Measurements from ENCODE around the gene DMWD. TPM values are rescaled to one million over a fixed set of nuclear protein-coding genes. Genes with fewer than 3 reads are reported as not detected.
"Not testable (repeated sequence)": the region's sequence is repeated elsewhere in the genome, so short reads cannot be mapped to it uniquely, and the experiment has no call there.

DMWD gene
- polyA plus RNA-seq, 1 donor, result 57.6 TPM

DNA sequence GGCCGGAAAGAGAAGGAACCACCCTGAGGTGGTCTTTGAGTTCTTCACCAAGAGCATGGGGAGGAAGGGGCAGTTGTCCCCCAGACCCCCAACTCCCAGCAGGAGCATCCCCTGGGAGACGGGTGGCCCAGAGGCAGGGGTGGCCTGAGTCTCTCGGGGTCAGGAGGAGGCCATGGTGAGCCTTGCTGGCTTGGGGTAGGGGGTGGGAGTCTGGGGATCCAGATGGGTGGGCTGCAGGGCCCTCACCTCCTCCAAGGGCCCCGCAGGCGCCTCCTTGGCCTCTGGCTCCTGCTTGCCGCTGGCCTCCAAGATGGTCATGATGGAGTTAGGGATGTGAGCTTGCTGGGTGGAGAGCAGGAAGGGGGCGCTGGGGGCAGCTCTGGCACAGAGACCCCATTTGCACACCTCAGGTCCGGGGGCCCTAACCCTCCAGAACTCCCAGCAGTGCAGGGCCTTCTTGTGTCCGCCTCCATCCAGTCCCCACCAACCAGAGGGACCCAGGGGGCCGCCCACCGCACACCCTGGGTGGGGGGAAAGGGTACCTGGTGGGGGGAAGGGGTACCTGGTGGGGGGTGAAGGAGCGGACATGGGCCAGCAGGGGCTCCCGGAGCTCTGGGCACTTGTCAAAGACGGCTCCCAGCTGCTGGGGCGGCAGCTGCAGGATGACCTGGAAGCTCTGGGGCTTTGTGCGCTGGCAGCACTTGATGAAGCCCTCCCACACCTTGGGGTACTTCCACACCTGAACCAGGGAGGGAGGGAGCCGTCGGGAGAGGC is 23.8 kb upstream of the DMWD start:
- DNase-seq, result no peak

DNA sequence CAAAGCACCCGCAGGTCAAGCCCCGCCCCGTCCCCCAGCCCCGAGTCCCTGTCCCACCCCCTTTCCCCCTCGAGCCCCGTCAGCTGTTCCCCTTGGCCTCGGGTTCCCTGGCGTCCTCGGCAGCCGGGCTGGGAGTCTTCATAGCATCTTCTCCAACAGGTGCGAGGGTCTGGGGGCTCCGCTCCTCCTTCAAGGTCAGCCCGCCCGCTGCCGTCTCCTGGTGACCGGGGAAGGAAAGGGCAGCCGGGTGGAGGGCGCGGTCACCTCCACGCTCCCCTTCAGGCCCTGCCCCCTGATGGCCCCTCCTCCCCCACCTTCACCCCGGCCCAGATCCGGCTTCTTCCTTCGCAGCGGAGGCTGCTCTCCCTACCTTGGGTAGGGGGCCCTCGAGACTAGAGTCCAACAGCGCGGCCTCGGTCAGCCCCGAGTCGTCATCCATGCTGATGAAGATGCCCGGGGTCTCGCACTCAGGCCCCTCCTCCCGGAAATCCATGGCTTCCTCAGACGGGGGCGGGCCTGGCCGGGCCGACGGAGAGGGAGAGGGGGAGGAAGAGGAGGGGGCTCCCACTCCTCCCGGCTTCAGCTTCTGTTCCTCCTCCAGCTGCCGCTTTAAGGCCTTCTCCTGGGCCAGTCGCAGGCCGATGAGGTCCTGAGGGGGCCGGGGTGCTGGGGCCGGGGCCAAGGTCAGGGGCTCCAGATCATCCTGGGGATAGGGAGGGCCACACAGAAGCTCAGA is 23.0 kb upstream of the DMWD start:
- DNase-seq, result peak; percentile 60

DNA sequence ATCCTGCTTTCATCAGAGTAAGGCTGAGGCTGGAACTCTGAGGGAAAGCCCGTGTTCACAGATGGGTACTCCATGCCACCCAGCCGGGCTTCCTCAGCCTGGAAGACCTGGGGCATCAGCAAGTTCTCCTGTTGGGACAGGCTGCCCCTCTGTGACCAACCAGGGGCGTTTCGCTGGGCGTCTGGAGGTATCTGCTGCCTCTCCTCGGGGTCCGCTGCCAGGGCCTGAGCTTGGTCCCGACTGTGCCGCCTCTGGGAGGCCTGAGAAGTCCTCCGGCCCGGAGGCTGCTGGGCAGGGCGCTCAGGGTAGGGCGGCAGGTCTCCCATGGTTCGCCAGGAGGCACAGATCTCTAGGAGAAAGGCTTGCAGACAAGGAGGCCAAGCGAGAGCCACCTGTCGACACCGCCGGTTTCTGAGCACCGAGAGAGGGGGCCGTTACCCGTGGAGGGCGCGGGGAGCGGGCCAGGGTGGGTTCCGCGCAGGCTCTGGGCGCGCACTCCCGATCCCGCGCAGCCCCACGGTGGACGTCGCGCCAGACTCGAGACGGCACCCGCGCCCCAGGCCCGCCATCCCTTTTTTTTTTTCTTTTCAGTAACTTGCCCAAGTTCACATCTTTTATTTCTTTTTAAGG is 22.3 kb upstream of the DMWD start, which contains the start of gene RSPH6A:
TSS of gene RSPH6A (minus strand) at position 458 of the 630 bp plus-strand sequence. CDS start at position 326, 132 bp downstream.
- DNase-seq, result no peak

DNA sequence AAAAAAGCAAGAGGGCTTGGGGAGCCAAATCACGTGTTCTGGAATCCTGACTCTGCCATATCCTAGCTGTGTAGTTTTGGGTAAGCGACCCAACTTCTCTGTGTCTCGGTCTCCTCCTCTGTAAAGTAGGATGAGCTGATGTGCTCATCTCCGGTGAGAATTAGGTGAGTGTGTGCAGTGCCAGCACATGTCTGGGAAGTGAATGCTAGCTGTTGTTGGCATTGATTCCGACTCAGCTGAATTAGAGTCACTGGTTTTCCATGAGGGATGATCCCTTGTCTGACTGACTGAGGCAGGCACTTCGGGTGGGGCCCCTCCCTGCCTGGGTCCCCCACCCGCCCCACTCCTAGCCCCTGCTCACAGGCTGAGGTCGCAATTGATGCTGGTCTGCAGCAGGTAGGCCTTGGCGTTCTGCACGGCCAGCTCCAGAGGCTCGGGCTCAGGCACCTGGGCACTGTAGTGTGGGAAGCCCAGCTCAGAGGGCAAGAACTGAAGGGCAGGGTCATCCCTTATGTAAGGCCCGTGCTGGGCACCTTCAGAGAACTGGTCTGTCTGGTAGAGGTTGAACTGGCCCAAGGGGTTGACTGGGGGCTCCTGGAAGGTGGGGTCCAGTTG is 21.6 kb upstream of the DMWD start:
- DNase-seq, result no peak

DNA sequence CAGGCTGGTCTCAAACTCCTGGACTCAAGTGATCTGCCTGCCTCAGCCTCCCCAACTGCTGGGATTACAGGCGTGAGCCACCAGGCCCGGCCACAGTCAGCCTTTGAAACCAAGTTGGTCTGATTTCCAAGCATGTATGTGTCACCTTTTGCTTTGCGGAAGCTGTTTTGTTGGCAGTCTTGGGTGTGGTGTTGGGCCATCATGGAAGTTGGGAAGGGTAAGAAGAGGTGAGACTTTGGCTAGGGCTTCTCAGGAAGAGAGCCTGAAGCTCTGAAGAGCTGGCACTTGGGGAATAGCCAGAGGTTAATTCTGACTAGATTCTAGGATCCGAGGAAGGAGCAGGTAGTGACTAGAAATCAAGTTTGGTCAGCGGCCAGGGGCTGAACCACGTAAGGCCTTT is 19.7 kb upstream of the DMWD start:
- no peak for DNase-seq

DNA sequence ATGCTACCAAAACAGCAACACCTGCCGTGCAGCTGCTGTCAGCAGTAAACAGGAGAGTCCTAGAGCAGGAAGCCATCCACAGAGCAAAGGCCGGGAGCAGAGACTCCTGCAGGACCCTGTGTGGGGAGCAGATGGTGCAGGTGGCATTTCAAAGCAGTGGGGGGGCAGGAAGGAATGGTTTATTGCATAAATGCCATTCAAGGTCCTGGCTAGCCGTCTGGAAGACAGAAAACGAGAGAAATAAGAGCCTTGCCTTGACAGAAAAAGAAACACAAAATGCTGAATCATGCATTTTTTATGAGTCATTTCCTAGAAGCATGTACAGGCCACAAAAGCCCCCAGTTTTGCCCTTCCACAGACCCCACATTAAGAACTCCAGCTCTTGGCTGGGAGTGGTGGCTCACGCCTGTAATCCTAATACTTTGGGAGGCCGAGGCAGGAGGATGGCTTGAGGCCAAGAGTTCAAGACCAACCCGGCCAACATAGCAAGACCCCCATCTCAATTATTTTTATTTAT is 17.1 kb upstream of the DMWD start:
- no peak for DNase-seq

DNA sequence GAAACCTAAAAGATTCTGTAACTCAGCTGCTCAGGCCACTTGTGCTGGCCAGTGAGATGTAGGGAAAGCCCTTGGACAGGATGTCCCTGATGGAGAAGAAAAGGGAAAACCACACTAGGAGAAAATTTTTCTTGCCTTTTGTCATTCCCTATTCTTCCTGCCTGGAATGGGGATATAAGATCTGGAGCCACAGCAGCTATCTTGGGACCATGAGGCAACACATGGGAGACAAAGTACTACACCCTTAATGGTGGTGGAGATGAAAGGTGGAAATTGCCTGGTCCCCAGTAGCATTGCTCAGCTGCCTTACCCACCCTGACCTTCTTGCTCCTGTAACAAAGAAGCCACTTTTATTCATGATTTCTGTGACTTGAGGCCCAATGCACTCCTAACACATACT is 13.1 kb upstream of the DMWD start:
- no peak for DNase-seq

DNA sequence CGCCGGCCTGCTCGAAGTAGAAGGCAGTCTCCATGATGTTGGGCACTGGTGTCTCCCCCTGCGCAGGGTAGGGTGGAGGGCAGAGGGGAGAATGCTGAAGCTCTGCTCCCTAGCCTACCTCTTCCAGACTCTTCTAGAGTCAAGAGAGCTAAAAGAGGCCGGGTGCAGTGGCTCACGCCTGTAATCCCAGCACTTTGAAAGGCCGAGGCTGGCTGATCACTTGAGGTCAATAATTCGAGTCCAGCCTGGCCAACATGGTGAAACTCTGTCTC is 12.2 kb upstream of the DMWD start:
- no peak for DNase-seq

DNA sequence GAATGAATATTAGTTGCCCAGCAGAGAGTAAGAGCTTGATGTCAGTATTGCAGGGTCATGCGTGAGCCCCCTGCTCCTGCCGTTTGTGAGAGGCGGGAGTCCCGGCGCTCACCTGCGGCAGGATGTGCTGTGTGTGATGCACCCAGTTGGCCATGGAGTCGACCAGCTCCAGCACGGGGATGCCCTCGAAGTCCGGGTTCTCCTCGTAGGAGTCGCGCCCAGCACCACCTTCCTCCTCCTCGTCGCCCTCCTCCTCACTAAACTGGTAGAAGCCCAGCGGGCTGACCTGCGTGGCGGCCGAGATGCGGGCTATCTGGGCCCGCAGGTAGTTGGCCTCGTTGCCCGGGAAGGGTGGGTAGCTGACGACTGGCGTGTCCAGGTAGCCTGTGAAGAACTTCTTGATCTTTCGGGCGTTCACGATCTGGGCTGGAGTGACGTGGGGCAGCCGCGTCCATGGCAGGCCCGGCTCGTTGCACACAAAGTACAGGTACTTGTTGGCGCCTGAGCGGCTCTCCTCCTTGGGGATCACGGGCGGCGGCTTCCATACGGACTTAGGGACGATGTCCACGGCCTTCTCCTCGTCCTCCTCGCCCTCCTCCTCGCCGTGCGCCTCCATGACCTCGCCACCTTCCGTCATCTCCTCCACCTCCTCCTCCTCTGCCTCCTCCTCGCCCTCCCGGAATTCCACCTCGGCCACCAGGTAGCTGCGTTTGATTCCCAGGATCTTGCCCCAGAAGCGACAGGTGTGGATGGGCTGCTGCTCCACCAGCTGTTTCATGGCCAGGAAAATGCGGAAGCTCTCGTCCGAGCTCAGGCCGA is 11.7 kb upstream of the DMWD start:
- DNase-seq, result no peak

DNA sequence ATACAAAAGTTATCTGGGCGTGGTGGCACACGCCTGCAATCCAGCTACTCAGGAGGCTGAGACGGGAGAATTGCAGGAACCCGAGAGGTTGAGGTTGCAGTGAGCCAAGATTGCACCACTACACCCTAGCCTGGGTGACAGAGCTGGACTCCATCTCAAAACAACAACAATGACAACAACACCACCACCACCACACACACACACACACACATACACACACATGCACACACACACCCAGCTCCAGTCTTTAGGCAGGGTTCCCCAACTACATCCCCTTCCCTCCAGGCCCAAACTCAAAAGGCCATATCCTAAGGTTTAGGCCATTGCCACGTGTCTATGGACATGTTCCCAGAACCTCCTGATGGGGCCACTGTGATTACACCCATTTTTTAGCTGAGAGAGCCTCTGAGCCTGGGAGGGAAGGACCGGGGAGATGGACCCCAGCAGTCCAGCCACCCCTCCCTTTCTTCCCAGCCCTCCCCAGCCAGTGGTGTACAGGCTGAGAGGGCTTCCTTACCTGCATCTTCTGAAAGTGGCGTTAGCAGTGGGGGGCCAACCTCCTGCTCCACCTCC is 9.0 kb upstream of the DMWD start:
- DNase-seq, result no peak

DNA sequence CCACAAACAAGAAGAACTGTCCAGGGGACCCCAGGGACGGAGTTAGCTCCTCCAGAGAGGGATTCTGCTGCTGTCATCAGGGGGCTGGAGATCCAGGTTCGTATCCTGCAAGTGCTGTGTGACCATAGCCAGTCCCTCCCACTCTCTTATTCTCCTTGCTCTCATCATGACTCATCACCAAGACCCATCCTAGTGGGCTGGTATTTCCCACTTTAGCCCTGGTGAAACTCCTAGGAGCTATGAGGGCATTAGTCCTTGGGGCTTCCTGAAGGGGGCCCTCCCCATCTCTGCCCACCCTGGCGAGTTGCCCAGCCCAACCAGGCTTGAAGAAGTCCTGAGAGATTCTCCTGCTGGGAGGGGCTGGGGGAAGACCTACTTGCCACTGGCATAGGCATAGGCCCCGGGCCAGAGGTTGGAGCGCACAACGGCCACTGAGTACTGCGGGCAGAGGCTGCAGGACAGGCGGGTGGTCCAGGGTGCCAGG is 7.5 kb upstream of the DMWD start:
- no peak for DNase-seq

DNA sequence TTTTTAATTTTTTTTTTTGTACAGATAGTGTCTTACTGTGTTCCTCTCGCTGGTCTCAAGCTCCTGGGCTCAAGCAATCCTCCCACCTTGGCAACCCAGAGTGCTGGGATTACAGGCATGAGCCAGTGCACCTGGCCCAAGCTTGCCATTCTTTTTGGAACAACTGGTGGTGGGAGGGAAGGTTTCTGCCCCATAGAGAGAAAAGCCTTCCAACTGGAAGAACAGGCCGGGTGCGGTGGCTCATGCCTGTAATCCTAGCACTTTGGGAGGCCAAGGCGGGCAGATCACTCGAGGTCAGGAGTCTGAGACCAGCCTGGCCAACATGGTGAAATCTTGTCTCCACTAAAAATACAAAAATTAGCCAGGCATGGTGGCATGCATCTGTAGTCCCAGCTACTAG is 6.9 kb upstream of the DMWD start:
- not testable (repeated sequence) for DNase-seq

DNA sequence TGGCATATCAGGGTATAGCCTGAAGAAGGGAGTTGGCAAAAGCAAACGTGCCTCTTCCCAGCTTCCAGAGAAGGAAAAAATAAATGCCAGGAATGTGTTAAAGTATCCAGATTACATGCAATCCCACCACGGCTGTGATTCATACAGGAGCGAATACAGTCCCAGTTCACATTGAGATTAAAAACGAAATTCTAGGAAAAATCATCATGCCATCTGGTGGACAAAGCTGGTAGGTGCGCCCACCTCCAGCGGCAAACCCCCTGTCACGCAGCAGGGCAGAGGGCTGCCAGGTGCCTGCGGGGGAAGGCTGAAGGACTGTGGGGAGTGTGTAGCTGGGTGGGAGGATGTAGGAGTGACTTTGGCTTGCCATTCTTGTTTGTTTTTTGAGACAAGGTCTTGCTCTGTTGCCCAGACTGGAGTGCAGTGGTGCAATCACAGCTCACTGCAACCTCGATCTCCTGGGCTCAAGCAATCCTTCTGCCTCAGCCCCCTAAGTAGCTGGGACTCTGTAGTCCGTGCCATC is 6.4 kb upstream of the DMWD start:
- DNase-seq, result peak; percentile 69

DNA sequence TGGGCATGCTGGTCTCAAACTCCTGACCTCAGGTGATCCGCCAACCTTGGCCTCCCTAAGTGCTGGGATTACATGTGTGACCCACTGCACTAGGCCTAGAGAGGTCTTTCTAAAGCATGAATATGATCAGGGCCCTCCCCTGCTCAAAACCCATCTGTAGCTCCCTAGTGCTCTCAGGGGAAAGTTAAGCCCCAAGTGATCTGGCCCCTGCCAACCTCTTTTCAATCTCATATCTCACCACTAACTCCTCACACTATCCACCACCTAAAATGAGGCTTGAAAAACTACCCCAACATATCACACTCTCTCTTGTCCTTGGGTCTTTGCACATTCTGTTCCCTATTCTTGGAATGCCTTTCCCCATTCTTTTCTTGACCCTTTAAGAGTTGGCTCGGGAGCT is 2.0 kb upstream of the DMWD start:
- no peak for DNase-seq

DNA sequence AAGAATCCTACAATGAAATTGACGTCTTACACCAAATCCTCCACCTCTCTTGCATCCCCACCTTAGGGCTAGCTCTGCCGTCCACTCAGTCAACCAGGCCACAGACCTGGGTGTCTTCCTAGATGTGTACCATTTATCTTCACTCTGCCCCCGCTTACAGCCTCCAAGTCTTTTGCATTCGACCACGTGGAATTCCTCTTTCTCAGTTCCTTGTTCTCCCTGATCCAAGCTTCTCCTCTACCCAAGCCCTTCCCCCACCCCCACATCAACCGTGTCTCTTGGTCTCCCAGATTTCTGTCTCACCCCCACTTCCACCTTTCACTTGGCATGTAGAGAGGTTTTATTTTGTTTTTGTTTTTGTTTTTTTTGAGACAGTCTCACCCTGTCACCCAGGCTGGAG is 1.2 kb upstream of the DMWD start:
- no peak for DNase-seq

DNA sequence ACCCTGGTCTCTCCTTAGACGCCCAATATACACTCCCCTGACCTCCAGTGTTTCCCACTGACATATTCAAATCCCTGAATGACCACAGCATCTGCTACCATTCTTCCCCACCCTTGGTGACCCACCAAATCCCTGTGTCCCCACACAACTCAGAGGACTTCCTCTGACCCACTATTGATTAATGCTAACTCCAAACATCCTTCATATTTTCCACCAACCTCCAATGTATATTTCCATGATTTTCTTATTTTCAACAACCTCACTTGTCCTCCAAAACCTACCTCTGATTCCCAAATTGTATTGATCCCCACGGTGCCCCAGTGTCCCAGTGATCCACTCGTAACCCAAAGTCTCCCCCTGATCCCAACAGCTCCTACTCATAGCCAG is 526 bp upstream of the DMWD start:
- DNase-seq, result no peak

DNA sequence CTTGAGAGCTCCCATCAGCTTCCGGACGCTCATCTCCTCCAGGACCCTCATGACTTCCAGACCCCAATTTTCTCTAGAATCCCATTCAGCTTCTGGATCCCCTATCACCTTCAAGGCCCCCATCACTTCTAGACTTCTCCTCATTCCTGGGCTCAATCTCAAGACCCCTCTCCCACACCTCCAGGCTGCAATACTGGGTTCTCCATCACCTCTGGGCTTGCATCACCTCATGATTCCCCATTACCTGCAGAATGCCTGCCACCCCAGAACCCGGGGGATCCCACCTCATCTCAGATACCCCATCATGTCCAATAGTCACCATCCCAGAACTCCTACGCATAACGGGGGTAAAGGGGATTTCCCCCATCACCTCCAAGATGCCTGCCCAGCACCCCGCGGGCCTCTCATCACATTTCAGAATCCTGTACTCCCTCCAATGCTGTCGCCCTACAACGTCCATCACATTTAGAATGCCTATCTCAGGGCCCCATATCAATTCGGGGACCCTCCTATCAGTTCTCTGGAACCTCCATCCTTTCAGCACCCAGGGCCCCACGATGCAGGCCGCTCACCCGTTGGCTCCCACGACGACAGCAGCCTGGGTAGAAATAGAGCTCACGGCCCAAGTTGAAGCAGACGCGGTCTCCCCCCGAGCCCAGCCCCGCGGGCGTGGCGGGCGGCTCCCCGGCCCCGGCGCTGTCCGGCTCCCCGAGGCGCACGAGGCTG is 738 bp downstream of the DMWD start:
- no peak for DNase-seq

DNA sequence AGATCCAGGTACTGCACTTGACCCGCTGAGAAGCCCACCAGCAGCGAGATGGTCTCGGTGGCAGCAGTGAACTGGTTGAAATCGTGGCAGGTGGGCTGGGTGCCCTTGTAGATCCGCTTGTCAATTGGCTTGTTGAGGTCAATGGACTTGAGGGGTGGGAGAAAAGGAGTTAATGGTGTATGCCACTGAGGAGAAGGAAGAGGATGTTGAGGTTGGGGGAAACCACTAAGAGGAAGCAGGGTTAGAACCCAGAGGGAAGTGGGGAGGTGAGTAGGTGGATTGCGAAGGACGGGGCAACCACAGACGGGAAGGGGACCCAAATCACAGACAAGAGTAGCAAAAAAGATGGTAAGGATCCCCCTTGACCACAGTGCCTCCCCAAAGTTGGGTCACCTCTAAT is 1.7 kb downstream of the DMWD start:
- DNase-seq, result no peak

DNA sequence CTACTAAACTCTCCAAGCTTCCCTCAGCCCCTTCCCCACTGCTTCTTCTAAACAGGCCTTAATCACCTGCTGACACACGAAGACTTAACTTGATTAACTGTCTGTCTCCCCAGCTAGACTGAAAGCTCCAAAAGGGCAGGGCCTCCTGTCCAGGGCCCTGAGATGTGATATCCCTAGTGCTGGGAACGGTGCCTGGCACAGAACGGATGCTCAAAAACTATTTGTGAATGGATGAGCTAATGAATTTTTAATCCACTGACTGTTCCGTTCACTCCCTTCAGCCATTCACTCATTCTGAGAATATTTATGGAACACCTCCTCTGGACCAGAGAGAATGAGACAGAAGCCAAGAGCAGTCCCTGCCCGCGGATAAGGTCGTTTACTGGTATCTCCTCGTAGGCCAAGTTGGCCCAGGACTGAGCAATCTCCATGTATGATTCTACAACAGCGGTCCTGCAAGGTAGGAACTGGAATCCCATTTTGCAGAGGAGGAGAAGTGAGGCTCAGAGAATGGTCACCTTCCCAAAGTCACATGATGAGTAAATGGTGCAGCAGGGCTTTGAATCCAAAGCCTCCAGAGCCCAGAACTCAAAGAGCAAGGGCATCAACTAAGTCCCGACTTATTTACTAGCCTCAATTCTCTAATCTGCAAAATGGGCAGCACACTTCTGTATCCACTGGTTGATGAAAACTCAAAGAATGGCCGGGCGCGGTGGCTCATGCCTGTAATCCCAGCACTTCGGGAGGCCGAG is 3.4 kb downstream of the DMWD start:
- DNase-seq, result no peak

DNA sequence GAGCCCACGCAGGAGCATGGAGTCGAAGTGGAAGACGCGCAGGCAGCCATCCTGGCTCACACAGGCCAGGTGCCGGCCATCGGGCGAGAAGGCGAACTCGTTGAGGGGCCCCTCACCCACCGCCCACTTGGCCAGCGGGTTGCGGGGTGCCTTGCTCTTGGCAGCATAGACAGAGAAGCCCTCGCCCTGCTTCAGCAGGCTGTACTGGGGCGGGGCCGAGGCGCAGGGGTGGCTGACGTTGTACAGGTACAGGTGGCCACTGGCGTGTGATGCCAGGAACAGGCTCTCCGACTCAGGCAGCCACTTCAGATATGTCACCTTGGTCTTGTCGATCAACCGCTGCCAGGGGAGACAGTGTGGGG is 6.1 kb downstream of the DMWD start:
- no peak for DNase-seq
